ENCODE data around the gene SMOC2. TPM values are rescaled to one million over a fixed set of nuclear protein-coding genes. Genes with fewer than 3 reads are reported as not detected.

SMOC2 gene
- polyA plus RNA-seq, 1 donor from 2014 or later: 0.50 TPM

DNA sequence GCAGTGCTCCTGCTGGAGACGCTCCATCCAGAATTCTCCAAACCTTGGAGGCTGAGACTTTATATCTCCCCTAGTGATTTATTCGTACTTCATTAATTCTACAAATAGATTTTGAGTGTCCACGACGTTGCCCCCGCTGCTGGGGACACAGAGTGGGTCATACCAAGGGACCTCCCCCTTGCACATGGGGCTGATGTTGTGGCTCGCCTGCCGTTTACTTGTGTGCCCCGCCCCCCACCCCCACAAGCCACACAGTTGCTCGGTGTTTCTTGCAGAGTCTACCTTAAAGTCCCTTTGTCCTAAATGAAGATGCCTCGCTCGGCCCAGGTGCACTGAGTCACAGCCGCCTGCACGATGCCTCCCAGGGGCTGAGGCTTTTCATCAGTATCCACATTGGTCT, 20.3 kb upstream of the SMOC2 start:
- TF ChIP-seq EP300 (conservative IDR thresholded peaks at IDR 0.05; ENCODE audit: poor library complexity, severe bottlenecking) (no peak), EZH2 (IDR thresholded peaks at IDR 0.05; ENCODE audit: borderline replicate concordance, insufficient read depth, low read length, poor library complexity, severe bottlenecking) (no peak), POLR2AphosphoS5 (IDR thresholded peaks at IDR 0.05) (no peak), TAF1 (IDR thresholded peaks at IDR 0.05; ENCODE audit: low read depth) (no peak), RAD21 (conservative IDR thresholded peaks at IDR 0.05) (no peak), MXI1 (conservative IDR thresholded peaks at IDR 0.05; ENCODE audit: poor library complexity, severe bottlenecking) (no peak), SMC3 (conservative IDR thresholded peaks at IDR 0.05; ENCODE audit: poor library complexity) (no peak)
- TF ChIP-seq, protein P1, sequence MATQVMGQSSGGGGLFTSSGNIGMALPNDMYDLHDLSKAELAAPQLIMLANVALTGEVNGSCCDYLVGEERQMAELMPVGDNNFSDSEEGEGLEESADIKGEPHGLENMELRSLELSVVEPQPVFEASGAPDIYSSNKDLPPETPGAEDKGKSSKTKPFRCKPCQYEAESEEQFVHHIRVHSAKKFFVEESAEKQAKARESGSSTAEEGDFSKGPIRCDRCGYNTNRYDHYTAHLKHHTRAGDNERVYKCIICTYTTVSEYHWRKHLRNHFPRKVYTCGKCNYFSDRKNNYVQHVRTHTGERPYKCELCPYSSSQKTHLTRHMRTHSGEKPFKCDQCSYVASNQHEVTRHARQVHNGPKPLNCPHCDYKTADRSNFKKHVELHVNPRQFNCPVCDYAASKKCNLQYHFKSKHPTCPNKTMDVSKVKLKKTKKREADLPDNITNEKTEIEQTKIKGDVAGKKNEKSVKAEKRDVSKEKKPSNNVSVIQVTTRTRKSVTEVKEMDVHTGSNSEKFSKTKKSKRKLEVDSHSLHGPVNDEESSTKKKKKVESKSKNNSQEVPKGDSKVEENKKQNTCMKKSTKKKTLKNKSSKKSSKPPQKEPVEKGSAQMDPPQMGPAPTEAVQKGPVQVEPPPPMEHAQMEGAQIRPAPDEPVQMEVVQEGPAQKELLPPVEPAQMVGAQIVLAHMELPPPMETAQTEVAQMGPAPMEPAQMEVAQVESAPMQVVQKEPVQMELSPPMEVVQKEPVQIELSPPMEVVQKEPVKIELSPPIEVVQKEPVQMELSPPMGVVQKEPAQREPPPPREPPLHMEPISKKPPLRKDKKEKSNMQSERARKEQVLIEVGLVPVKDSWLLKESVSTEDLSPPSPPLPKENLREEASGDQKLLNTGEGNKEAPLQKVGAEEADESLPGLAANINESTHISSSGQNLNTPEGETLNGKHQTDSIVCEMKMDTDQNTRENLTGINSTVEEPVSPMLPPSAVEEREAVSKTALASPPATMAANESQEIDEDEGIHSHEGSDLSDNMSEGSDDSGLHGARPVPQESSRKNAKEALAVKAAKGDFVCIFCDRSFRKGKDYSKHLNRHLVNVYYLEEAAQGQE (IDR thresholded peaks at IDR 0.05; ENCODE audit: borderline replicate concordance): no peak
- TF ChIP-seq, protein P2, sequence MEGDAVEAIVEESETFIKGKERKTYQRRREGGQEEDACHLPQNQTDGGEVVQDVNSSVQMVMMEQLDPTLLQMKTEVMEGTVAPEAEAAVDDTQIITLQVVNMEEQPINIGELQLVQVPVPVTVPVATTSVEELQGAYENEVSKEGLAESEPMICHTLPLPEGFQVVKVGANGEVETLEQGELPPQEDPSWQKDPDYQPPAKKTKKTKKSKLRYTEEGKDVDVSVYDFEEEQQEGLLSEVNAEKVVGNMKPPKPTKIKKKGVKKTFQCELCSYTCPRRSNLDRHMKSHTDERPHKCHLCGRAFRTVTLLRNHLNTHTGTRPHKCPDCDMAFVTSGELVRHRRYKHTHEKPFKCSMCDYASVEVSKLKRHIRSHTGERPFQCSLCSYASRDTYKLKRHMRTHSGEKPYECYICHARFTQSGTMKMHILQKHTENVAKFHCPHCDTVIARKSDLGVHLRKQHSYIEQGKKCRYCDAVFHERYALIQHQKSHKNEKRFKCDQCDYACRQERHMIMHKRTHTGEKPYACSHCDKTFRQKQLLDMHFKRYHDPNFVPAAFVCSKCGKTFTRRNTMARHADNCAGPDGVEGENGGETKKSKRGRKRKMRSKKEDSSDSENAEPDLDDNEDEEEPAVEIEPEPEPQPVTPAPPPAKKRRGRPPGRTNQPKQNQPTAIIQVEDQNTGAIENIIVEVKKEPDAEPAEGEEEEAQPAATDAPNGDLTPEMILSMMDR (IDR thresholded peaks at IDR 0.05; ENCODE audit: poor library complexity, severe bottlenecking): no peak
- H3K4me3 ChIP-seq (ENCODE audit: low read length): no peak overlapping the region

DNA sequence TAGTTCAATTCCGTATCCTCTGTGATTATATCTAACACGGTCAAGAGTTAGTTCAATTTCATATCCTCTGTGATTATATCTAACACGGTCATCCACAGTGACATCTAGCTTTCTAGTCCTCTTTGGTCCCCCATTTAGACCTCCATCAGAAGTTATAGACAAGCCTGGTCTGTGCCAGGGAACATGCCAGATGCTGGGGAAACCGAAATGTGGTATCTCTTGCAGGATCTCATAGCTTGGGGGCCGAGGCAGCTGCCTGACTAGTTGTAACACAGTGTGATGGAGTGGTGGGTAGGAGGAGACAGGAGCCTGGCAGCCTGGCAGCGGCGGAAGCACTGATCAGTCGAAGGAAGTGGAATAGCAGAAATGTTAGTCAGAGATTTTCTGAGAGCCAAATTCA, 13.8 kb upstream of the SMOC2 start:
- Histone ChIP-seq H3K36me3 (ENCODE audit: insufficient read depth, low read length) (no peaks in the 10 kb centered on the region), H4K20me1 (ENCODE audit: insufficient read depth) (no peaks in the 10 kb centered on the region), H3K27me3 (ENCODE audit: insufficient read depth, low read depth, low read length) (no peaks in the 10 kb centered on the region), H3K9me2 (ENCODE audit: insufficient read depth, low read length) (no peaks in the 10 kb centered on the region), H3F3A (ENCODE audit: insufficient read depth, low read length, poor library complexity, severe bottlenecking) (no peaks in the 10 kb centered on the region), H3K4me3 (ENCODE audit: low read length) (no peak overlapping the region), H3K27ac (ENCODE audit: low read length) (no peak overlapping the region), H2AFZ (ENCODE audit: low read depth, low read length) (no peak overlapping the region), H3K79me2 (replicated peaks; ENCODE audit: insufficient read depth, low read length) (no peaks in the 10 kb centered on the region), H3K9ac (ENCODE audit: low read length) (no peak overlapping the region), H3K9me3 (ENCODE audit: low read length) (no peaks in the 10 kb centered on the region), H3K4me2 (ENCODE audit: low read length) (no peak overlapping the region)
- TF ChIP-seq RAD21 (conservative IDR thresholded peaks at IDR 0.05): no peak

More for the DNA sequence above, 20.3 kb upstream of the SMOC2 start:
- no peaks in the 10 kb centered on the region for H3K36me3 ChIP-seq (ENCODE audit: insufficient read depth, low read length)
- no peak overlapping the region for H3K27ac ChIP-seq (ENCODE audit: low read length)
- no peaks in the 10 kb centered on the region for H3K27me3 ChIP-seq (ENCODE audit: insufficient read depth, low read depth, low read length)
- no peak overlapping the region for H2AFZ ChIP-seq (ENCODE audit: low read depth, low read length)
- no peaks in the 10 kb centered on the region for H3K9me3 ChIP-seq (ENCODE audit: low read length)
- no peaks in the 10 kb centered on the region for H3F3A ChIP-seq (ENCODE audit: insufficient read depth, low read length, poor library complexity, severe bottlenecking)
- no peak overlapping the region for H3K4me2 ChIP-seq (ENCODE audit: low read length)
- H4K20me1 ChIP-seq (ENCODE audit: insufficient read depth): no peaks in the 10 kb centered on the region
- H3K9ac ChIP-seq (ENCODE audit: low read length): no peak overlapping the region
- H3K79me2 ChIP-seq (replicated peaks; ENCODE audit: insufficient read depth, low read length): no peaks in the 10 kb centered on the region
- H3K9me2 ChIP-seq (ENCODE audit: insufficient read depth, low read length): no peaks in the 10 kb centered on the region
